GM18511 (cell line): ENCODE data around the gene VASH1.

Experiments
- ATAC-seq: cut with Tn5 transposase; IDR thresholded peaks from one replicate; pipeline ENCODE4 v1.9.1; 2021; ENCODE audit warnings: mild to moderate bottlenecking, moderate library complexity; ENCODE audit not compliant: unreplicated experiment

VASH1 gene

DNA sequence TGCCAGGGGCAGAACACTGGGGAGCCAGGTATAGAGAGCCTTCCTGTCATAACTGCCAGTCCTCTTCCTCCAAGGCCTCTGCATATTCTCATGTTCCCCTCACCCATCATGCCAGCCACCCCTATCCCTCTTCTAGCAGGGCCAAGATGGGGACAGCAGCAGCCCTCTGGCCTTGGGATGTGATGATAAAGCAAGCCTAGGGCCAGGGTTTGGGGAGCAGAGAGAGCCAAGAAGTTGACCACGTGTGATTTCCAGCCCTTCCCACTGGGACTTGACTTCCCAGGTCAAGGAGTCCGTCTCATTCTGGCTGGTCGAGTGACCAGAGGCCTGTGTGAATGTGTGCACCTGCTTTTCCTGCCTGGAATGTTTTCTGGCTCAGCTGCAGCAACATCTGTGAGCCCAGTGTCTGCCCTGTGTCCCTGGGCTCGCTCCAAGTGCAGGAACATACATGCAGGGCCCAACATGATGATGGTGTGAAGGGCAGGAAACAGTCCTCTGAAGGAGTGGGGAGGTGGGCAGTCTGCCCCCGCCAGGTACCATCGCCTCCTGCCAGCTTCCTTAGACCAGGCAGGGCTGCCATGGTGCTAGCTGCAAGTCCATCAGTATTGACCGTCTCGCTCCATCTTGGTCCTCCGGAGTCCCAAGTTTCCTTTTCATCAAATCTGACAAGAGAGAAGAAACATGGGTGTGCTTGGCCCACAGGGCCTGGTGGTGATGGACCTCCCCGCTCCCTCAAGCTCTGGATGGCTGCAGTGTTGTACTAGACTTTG is 21.0 kb downstream of the VASH1 start:
- no peak for ATAC-seq

- ATAC-seq = no peak
Measured at GRCh38 chr14:76782885-76783566, 21.8 kb downstream of the VASH1 start.

- ATAC-seq = no peak
Measured at GRCh38 chr14:76784266-76784874, 23.1 kb downstream of the VASH1 start.

DNA sequence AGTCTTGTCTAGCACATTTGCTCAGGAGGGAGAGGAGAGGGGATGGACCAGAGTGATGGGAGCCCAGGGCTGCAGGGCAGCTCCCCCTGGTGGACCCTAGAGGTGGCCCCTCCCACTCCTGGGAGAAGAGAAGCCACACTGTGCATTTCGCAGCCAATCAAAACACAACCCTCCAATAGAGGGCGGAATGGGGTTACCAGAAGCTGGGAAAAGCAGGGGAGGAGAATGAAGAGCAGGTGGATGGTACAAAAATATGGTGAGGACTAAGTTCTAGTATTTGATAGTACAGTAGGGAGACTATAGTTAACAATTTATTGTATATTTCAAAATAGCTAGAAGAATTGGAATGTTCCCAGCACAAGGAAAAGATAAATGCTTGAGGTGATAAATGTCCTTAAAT is 23.6 kb downstream of the VASH1 start:
- peak; percentile 78 for ATAC-seq

DNA sequence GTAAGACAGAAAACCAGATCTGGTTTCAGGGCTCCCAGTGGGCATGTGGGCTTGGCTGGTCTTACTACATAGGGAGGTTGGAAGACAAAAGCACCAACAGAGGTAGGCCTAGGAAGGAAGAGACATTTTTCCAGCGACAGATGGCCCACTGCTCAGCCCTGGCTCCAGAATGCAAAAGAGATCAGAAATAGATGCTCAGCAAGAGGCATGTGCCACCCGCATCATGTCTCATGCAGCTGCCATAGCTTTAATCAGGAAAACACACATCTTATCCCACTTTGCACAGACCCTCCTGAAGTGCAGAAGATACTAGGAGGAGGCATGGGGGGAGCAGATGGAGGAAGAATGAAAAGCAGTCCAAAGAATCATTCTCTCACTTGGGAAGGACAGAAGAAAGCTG is 25.3 kb downstream of the VASH1 start:
- ATAC-seq = no peak

DNA sequence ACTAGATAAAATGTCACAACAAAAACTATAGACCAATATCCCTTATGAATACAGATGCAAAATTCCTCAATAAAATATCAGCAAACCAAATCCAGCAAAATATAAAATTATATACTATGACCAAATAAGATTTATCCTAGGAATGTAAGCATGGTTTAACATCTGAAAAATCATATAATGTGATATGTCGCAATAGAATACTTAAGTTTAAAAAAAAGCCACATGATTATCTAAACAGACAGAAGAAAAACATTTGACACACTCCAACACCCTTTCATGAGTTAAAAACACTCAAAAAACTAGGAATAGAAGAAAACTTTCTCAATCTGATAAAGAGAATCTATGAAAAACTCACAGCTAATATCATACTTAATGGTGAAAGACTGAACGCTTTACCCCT is 31.2 kb downstream of the VASH1 start:
- no peak for ATAC-seq

- no peak for ATAC-seq
Measured at GRCh38 chr14:76793324-76793723, 32.1 kb downstream of the VASH1 start.

GRCh38 chr14:76793956-76794355 is 32.7 kb downstream of the VASH1 start:
- no peak for ATAC-seq

DNA sequence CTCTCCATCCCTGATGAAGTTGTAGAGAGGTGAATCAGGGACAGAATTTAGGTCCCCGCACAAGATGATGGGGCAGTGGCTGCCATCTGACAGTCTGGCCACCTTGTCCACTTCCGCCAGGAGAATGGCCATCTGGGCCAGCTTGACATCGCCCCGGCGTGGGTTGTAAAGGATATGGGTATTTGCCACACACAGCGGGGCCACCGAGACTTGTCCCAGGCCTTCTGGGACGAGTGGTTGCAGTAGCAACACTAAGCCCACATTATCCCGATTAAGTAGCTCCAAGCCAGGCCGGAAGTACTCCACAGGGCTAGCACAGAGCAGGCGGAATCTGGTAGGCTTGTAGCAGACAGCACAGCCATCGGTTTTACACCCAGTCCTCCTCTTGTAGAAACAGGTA is 45.2 kb downstream of the VASH1 start:
- ATAC-seq = no peak

- no peak for ATAC-seq
Measured at GRCh38 chr14:76808011-76808410, 46.7 kb downstream of the VASH1 start.

- no peak for ATAC-seq
Measured at GRCh38 chr14:76808990-76809389, 47.7 kb downstream of the VASH1 start.

GRCh38 chr14:76810525-76810924 is 49.3 kb downstream of the VASH1 start:
- ATAC-seq = no peak

GRCh38 chr14:76810953-76811400 is 49.7 kb downstream of the VASH1 start:
- ATAC-seq = no peak

GRCh38 chr14:76811561-76811960 is 50.3 kb downstream of the VASH1 start:
- ATAC-seq = no peak

- ATAC-seq = peak; percentile 28
Measured at GRCh38 chr14:76812093-76812421, 50.8 kb downstream of the VASH1 start.

DNA sequence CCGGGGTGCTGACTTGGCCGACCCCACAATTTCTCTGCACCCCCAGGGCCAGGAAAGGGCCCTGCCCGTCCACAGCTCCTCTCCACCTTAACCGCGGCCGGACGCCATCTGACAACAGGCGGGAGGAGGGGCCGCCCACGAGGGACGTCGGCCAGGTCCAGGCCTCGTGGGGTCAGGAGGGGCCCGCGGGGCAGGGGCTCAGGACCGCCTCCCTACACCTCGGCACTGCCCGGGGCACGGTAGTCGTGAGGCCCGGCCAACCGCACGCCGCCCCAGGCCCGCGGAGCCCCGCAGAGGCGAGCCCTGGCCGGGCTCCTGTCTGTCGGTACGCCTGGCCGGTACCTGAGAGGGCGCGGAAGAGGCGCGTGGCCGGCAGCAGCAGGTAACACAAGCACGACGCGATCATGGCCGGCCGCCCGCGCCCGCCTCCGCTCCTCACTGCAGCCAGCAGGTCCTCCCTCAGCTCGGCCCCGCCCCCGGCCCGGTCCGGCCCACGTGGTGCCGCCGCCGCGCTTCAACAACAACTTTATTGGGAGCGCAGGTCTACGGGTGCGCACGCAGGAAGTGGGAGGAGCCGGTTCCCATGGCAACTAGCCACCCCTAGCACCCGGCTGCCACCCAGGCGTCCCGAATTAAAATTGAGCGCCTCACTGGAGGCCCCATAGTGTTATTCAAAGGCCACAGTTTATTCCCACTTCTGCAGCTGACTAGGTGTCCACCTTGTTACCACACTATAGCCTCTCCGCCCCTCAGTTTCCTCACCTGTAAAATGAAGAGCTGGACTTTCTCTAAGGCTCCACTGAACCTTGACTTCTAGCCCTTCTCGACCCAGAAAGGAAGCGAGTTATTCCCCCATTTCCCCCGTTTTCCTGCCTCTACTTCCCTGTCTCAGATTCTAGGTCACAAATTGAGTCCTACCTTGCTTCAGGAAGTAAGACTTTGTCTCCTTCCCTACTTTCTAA is 51.4 kb downstream of the VASH1 start, which contains the start of gene ANGEL1:
Gene ANGEL1 (minus strand): TSS at position 461 of the 962 bp plus-strand sequence. CDS start 55 bp downstream, at position 406.
- ATAC-seq = peak; percentile 92

GRCh38 chr14:76814726-76815645 is 53.7 kb downstream of the VASH1 start:
- ATAC-seq = no peak

- ATAC-seq = no peak
Measured at GRCh38 chr14:76820700-76821099, 59.4 kb downstream of the VASH1 start.

- no peak for ATAC-seq
Measured at GRCh38 chr14:76826122-76826521, 64.9 kb downstream of the VASH1 start, which contains the start of gene LRRC74A. TSS of gene LRRC74A (plus strand) at chr14:76826408. CDS start at chr14:76826698, 290 bp downstream.
